HUES48 (cell line): ENCODE data around the gene PRIMA1.

Source experiments
- H3K27ac ChIP-seq: one replicate; pipeline ENCODE4 v1.7.0; 2013; ENCODE audit warnings: low read depth, low read length, inconsistent platforms
- H3K27me3 ChIP-seq: 2 replicates; pipeline ENCODE4 v1.6.1; 2013; ENCODE audit warnings: mild to moderate bottlenecking, low read length; ENCODE audit not compliant: control insufficient read depth, insufficient read depth
- H3K36me3 ChIP-seq: 2 replicates; pipeline ENCODE4 v1.6.1; 2013; ENCODE audit warnings: low read length; ENCODE audit not compliant: control insufficient read depth, insufficient read depth
- H3K4me1 ChIP-seq: 2 replicates; pipeline ENCODE4 v1.6.1; 2013; ENCODE audit warnings: mild to moderate bottlenecking, low read length; ENCODE audit not compliant: control insufficient read depth, insufficient read depth
- H3K4me3 ChIP-seq: 2 replicates; pipeline ENCODE4 v1.5.1; 2013; ENCODE audit warnings: mild to moderate bottlenecking, low read depth, low read length
- H3K9ac ChIP-seq: 2 replicates; pipeline ENCODE4 v1.6.1; 2013; ENCODE audit warnings: mild to moderate bottlenecking, low read depth, low read length, moderate library complexity
- H3K9me3 ChIP-seq: 2 replicates; pipeline ENCODE4 v1.6.1; 2013; ENCODE audit warnings: low read length; ENCODE audit not compliant: control insufficient read depth, insufficient read depth

Gene PRIMA1

GRCh38 chr14:93716746-93717667 is 71.3 kb downstream of the PRIMA1 start:
- Histone ChIP-seq H3K36me3 (no peaks in the 10 kb centered on the region), H3K4me1 (peaks cover 9% of the 10 kb centered on the region; the same call in 1 of the 2 replicates), H3K27ac (no peak overlapping the region), H3K9me3 (no peaks in the 10 kb centered on the region), H3K27me3 (no peaks in the 10 kb centered on the region), H3K4me3 (no peak overlapping the region), H3K9ac (no peak overlapping the region)

GRCh38 chr14:93716002-93716745 is 72.1 kb downstream of the PRIMA1 start:
- Histone ChIP-seq H3K4me3 (no peak overlapping the region), H3K27ac (no peak overlapping the region), H3K9ac (no peak overlapping the region), H3K9me3 (no peaks in the 10 kb centered on the region), H3K36me3 (no peaks in the 10 kb centered on the region), H3K4me1 (peaks cover 9% of the 10 kb centered on the region; the same call in 1 of the 2 replicates), H3K27me3 (no peaks in the 10 kb centered on the region)

GRCh38 chr14:93715279-93715927 is 72.9 kb downstream of the PRIMA1 start:
- Histone ChIP-seq H3K9ac (no peak overlapping the region), H3K36me3 (no peaks in the 10 kb centered on the region), H3K9me3 (no peaks in the 10 kb centered on the region), H3K27me3 (no peaks in the 10 kb centered on the region), H3K4me3 (no peak overlapping the region), H3K4me1 (peaks cover 9% of the 10 kb centered on the region; the same call in 1 of the 2 replicates), H3K27ac (no peak overlapping the region)

GRCh38 chr14:93714605-93715004 is 73.7 kb downstream of the PRIMA1 start:
- Histone ChIP-seq H3K36me3 (no peaks in the 10 kb centered on the region), H3K9ac (no peak overlapping the region), H3K27ac (no peak overlapping the region), H3K27me3 (no peaks in the 10 kb centered on the region), H3K4me1 (peaks cover 9% of the 10 kb centered on the region; the same call in 1 of the 2 replicates), H3K9me3 (no peaks in the 10 kb centered on the region), H3K4me3 (no peak overlapping the region)

- H3K36me3 ChIP-seq, result no peaks in the 10 kb centered on the region
- H3K27me3 ChIP-seq, result no peaks in the 10 kb centered on the region
- no peak overlapping the region for H3K4me3 ChIP-seq
- no peak overlapping the region for H3K27ac ChIP-seq
- no peaks in the 10 kb centered on the region for H3K9me3 ChIP-seq
- peaks cover 9% of the 10 kb centered on the region; the same call in 1 of the 2 replicates for H3K4me1 ChIP-seq
- H3K9ac ChIP-seq, result no peak overlapping the region
Observed at GRCh38 chr14:93713726-93714405, 74.4 kb downstream of the PRIMA1 start.

GRCh38 chr14:93712838-93713724 is 75.2 kb downstream of the PRIMA1 start:
- no peaks in the 10 kb centered on the region for H3K9me3 ChIP-seq
- peaks cover 9% of the 10 kb centered on the region; the same call in 1 of the 2 replicates for H3K4me1 ChIP-seq
- no peaks in the 10 kb centered on the region for H3K27me3 ChIP-seq
- no peak overlapping the region for H3K9ac ChIP-seq
- H3K36me3 ChIP-seq, result no peaks in the 10 kb centered on the region
- H3K27ac ChIP-seq, result no peak overlapping the region
- no peak overlapping the region for H3K4me3 ChIP-seq

- Histone ChIP-seq H3K4me1 (peaks cover 9% of the 10 kb centered on the region; the same call in 1 of the 2 replicates), H3K27ac (no peak overlapping the region), H3K27me3 (no peaks in the 10 kb centered on the region), H3K36me3 (no peaks in the 10 kb centered on the region), H3K9me3 (no peaks in the 10 kb centered on the region), H3K9ac (no peak overlapping the region), H3K4me3 (no peak overlapping the region)
Observed at GRCh38 chr14:93712079-93712837, 76.0 kb downstream of the PRIMA1 start.

GRCh38 chr14:93709249-93709648 is 79.0 kb downstream of the PRIMA1 start:
- no peak overlapping the region for H3K9ac ChIP-seq
- no peak overlapping the region for H3K4me3 ChIP-seq
- H3K36me3 ChIP-seq, result no peaks in the 10 kb centered on the region
- H3K9me3 ChIP-seq, result no peaks in the 10 kb centered on the region
- no peak overlapping the region for H3K27ac ChIP-seq
- peaks cover 9% of the 10 kb centered on the region; the same call in 1 of the 2 replicates for H3K4me1 ChIP-seq
- no peaks in the 10 kb centered on the region for H3K27me3 ChIP-seq

GRCh38 chr14:93708800-93709199 is 79.5 kb downstream of the PRIMA1 start:
- H3K27ac ChIP-seq, result no peak overlapping the region

More at GRCh38 chr14:93708800-93709199, 79.5 kb downstream of the PRIMA1 start:
- H3K9ac ChIP-seq, result no peak overlapping the region
- H3K36me3 ChIP-seq, result no peaks in the 10 kb centered on the region
- no peaks in the 10 kb centered on the region for H3K9me3 ChIP-seq
- no peak overlapping the region for H3K4me3 ChIP-seq
- peaks cover 9% of the 10 kb centered on the region; the same call in 1 of the 2 replicates for H3K4me1 ChIP-seq
- no peaks in the 10 kb centered on the region for H3K27me3 ChIP-seq
